HG02981 (cell line): ENCODE measurements around the gene ADARB2.
"Not testable (repeated sequence)": the region's sequence is repeated elsewhere in the genome, so short reads cannot be mapped to it uniquely, and the experiment has no call there.

Experiments
- ATAC-seq: cut with Tn5 transposase; IDR thresholded peaks from one replicate; pipeline ENCODE4 v1.9.1; 2021; ENCODE audit warnings: mild to moderate bottlenecking, moderate library complexity; ENCODE audit not compliant: unreplicated experiment

Gene ADARB2

DNA sequence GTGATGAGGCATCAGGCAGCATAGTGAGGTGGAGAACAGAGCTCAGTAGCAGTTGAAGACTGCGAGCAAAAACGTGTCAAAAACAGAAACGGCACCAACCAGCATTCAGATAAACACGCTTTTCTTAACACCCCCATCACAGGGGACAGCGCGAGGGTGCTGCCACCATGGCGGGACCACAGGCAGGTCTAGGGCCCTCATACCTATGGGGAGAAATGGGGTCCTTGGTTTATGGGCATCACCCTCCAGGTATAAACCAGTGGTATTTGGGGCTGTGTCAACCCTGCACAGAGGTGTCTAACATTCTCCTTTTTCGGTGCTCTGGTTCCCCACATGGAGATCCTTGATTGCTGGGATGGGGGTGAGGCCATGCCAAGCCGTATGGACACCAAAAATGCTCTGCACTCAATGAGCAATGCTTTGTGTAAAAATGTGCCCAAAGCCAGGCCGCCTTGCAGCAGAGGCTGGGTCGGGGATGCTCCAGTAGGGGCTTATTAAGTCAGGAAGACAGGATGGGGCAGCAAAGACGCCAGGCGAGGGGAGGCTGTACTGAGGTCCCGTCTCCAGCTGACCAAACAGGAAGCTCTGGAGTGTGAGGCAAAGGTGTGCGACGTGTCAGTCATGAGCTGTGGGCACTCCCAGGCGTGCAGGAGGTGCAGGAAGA, 489.6 kb downstream of the ADARB2 start:
- ATAC-seq, result no peak

DNA sequence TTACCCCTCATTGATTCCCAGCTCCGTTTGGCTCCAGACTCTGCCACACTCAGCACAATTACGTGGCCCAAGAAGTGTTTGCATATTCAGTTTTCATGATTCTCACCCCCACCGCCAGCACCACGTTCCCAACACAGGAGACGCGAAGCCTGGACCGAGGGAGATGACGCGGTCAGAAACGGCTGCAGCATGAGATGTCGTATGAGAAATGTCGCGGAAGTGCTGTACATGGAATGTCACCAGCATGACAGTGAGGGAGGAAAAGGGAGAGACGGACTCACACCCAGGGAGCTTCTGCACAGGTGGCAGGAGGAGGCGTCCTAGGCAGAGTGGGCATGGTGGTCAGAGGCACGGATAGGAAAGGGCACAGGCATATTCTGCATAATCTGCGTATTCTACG, 492.8 kb downstream of the ADARB2 start:
- ATAC-seq, result no peak

DNA sequence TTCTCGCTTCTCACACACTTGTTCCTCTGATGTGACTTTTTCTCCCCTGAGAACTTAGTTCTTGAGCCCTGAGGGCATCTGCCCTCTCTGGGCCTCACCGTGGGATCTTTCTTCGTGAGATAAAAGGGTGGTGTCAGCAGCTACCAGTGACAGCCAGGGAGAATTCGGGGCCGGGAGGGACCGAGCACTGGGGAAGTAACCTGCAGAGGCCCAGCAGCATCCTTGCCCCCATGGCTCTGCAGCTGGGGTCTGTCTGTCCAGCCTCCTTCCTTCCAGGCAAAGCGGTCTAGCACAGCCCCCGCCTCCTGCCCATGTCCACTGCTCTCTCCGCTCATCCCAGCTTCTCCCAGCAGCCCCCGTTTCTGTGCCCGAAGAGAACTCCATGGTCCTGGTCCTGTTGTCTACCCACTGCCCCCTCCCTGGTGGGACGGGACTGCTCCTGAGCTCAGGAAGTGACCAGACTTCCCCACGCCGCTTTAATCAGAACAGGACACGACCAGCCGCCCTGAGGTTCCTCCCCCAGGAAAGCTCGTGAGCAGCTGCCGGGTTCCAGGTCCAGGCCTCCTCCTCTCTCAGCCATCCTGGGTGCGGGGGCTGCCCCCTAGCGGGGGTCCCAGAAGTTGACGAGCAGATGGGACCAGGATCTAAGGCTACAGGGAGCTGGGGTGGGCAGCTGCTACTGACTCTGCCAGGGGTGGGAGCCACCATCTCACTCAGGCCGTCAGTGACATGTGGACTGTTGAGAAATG, 493.7 kb downstream of the ADARB2 start:
- ATAC-seq, result no peak

DNA sequence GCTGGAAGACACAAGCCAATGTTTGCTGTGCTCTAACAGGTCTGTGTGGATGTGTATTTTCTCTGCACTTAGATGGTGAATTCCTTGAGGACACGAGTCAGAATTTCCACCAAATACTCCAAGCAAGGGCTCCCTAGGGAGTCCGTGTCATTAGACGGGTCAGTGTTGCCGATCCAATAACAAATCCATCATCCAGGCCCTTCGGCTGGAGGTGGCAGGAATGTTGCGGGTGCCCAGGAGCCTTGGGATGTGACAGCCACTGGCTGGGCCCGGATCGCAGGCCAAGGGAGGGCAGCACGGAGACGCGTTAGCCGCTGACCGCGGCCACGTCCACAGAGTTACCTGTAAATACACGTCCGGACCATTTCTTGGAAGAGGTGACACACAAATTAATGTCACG, 494.4 kb downstream of the ADARB2 start:
- no peak for ATAC-seq

DNA sequence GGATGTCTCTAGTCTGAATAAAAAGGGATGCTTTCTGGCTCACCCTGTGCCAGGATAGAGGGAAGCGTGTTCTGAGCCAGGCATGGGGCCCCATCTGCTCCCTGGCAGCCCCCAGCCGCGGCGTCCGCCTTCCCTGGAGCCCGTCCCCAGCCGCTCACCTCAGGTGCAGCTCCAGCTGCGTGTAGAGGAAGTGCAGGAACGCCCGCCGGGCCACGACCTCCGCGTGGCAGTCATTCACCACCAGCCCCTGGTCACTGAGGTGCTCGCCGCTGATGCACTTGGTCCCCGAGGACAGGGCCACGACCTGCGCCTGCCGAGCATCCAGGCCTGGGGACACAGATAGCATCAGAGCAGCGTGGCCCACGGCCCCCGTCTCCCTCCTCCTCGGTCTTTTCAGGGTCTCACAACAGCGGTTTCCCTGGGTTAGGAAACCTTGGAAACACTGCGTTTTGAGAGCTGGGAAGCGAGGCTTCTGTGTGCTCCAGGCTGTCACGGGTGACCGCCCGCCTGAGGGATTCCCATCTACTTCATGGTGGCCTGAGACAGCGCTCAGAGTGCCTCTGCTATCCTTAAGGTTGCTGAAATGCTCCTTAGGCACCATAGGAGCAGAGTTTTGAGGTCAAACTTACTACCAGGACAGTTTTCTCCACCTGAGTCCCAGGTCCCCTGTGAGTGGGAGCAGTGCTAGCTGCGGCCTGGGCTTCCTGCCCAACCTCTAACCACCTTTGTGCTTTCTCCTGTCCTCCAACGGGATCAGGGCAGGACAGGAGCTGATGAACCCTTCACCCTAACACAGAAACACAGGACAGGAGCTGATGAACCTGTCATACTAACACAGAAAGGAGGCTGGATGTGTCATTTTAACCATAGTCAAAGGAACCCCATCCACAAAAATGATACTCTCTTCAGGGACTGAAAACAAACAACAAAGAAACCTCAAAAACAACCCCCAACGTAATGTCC, 495.1 kb downstream of the ADARB2 start:
- no peak for ATAC-seq

DNA sequence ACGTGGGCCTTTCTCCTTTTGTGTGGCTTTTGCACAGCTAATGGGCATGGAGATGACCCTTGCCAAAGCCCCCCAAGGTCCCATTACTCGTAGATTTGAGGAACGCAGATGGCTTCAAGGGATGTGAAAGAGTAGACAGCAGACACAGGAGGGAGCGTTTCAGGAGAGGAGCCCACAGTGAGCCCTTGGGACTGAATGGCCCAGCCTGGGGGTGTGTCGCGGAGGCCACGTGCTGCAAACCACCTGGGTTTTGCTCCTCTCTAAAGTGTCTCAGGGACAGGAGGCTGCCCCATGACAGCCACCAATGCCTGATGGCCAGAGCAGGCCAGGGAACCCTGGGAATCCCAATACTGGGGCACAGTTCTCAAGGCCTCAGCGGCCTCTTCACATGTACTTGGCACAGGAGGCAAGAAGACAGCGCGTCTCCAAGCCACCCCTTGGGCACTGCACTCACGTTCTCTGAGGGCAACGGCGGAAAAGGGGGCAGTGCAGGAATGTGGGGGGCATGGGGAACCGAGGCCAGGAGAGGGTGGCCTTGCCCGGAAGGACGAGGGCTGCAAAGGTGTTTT, 495.9 kb downstream of the ADARB2 start:
- no peak for ATAC-seq

DNA sequence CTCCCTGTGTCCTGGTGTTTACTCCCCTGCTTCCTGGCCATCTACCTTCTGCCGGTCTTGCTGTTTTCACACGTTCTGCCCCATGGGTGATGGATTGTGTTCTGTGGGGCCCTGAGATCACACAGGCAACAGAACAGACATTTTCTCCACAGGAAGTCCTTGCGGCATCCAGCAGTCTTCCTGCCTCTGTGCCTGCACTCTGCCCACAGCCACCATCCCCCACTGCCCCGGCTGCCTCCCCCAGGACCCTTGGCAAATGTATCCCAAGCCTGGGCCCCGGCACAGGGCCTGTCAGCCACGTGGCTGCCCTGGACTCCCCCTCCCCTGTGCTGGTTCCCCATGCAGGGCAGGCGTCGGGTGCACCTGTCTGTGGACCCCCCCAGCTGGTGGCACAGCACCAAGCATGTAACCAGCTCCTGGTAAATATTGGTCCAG, 497.0 kb downstream of the ADARB2 start:
- no peak for ATAC-seq

DNA sequence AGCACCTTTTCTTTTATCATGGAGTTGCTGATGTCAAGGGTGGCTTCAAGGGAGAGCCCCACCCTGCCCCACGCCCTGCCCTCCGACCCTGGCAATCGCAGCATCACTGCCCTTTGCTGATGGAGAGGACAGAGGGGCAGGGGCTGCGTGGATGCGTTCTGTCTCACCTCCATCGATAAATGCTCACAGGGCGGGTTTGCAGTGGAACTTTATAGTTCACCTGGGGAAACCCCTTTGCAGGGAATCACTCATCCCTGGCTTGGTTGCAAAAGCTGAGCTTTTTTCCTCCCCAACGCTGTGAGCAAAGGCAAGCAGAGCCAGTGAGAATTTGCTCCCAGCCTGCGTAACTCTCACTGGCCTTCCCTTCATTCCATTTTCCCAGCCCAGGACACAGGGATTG, 504.3 kb downstream of the ADARB2 start:
- no peak for ATAC-seq

DNA sequence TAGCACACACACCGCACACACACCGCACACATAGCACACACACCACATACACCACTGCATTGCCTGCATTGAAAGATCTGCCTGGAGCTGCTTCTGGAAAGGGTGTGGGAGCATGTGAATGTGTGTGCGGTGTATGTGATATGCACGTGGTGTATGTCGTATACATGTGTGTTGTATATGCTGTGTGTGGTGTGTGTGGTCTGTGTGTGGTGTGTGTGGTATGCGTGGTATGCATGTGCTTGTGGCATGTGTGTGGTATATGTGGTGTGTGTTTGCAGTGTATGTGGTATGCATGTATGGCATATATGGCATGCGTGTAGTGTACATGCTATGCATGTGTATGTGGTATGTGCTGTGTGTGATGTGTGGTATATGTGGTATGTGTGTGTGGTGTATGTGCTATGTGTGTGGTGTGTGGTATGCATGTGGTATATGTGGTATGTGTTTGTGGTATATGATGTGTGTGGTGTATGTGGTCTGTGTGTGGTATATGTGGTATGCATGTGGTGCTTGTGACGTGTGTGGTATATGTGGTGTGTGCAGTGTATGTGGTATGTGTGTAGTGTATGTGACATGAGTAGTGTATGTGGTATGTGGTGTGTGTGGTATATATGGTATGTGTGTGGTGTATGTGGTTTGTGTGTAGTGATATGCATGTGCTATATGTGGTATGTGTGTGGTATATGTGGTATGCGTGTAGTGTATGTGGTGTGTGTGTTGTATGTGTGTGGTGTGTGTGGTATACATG, 505.0 kb downstream of the ADARB2 start:
- no peak for ATAC-seq

DNA sequence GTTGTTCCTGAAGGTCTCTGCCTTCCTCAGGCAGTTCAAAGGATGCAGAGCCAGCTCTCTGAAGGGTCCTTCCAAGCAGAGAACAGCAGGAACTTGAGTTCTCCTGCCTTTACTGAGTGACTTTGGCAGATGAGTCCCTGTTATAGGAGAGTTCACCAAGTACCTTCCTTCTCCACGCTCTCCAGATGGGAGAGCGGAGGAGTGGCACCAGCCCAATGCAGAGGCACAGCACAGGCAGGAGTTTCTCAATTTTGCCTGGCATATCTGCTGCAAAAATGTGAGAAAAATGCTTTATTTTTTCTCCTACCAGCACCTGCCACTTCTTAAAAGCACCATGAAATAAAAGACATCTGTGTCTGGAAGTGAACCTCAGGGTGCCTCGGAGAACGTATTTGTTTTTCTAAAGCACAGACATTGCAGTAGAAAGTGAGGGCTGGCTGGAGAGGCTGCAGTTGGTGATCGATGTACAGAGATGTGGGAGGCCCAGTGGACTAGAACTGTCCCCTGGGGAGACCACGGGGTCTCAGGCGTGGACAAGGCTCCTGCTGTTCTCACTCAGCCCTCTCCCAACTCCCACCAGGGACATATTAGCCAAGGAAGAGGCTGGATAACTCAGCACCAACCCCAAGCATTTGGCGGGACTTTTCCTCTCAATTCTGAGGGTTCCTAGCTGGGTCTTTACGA, 506.6 kb downstream of the ADARB2 start:
- ATAC-seq, result no peak

DNA sequence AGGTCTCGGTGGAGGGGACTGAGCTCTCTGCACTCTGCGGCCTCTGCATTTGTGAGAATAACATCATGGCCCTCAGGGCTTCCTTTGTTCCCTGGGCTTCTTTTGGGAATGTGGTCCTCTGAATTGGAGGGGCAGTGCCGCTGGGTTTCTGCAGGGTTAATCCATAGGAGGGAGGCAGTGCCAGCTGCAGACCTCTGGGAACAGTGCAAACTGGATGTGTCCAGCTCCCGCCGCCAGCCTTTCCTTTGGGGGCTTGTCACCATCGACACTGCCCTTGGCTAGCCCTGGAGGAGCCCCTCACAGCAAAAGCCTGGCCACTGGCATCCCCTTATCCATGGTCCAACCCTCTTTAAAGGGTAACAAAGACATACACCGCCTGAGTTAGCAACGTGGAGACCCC, 507.2 kb downstream of the ADARB2 start:
- ATAC-seq, result no peak

DNA sequence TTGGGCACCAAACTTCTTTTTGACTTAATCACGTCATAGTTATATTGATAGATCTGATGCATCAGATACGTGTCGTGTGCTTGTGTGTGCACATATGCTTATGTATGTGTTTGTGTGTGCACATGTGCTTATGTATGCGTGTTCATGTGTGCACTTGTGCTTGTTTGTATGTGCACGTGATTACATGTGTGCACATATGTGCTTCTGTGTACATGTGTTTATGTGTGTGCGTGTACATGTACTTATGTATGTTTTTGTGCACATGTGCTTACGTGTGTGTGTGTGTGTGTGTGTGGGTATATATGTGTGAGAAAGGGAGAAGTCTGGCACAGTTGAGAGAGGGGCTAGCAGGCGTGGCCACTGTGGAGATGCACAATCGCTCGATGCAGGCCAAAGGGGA, 507.8 kb downstream of the ADARB2 start:
- ATAC-seq, result no peak

DNA sequence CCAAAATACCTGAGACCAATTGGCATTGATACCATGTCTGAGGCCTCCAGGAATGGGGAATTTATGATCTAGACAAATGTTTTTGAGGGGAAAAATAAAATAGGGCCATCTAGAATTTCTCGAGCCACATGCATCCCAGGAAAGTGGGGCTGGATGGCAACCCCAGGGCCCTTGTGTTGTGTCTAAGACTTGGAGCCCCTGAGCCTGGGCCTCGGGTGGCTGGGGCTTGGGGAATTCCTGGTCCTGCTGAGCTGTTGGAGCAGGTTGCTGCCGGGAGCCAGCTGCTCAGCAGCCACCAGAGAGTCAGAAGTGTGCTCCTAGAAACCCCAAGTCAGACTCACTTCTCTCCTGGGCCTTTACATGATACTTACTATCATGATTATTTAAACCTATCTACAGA, 508.2 kb downstream of the ADARB2 start:
- ATAC-seq, result no peak

DNA sequence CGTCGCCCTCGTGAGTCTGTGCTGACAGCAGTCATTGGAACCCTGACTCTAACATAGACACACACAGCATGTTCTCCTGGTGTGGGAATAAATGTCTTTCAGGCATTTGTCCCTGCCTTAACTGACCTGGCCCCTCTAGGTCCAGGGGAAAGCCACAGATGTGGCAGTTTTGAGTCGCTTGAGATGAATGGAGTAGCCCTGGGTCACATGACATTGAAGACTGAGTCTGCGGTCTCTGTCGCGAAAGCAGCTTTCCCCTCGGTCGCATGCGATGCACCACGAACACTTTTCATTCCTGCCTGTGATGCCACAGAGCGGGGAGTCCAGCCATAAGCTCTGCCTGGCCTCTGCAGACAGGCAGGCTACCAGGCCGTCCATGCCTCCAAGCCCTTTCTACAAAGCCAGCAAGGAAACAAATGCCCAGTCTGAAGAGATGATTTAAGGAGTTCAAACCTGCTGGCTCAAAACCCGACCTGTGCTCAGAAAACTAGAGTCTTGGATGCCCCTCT, 508.8 kb downstream of the ADARB2 start:
- no peak for ATAC-seq

DNA sequence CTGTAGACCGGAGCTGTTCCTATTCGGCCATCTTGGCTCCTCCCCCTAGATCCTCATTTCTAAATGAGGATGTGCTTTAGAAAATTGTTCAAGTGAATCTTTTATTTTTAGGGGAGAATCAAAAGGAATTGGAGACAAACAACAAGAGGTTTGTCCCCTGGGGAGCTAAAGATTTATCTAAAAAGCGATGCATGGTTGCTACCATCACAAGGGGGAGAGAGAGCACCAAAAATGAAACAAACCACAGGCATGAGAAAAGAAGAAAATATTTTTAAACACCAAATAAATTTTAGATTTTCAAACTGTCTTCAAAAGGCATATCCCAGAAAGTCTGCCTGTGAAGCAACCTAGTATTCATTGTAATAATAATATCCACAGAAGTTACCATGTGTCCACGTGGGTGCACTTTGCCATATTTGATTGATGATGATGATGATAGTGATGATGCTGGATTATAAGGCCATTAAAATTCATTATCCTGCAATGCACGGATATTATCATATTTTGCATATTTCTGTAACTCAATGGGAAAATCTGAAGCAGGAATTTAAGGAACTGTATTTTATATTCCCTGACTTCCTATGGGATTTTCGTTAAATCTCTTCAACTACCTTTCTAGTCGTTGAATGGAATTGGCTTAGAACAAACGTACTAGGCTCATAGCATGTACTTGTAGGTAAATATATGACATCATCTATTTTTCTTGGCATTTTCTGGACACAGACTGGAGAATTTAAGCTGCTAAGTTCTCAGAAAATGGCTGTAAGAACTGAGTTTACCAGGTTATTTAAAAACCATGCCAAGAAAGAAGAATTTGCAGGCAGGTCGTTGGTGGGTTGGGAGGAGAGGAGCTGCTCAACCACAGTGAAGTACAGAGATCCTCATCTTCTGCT, 509.6 kb downstream of the ADARB2 start:
- no peak for ATAC-seq

DNA sequence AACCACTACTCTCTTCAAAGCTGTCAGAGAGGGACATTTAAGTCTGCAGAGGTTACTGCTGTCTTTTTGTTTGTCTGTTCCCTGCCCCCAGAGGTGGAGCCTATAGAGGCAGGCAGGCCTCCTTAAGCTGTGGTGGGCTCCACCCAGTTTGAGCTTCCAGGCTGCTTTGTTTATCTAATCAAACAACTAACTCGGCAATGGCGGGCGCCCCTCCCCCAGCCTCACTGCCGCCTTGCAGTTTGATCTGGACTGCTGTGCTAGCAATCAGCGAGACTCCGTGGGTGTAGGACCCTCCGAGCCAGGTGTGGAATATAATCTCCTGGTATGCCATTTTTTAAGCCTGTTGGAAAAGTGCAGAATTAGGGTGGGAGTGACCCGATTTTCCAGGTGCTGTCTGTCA, 510.4 kb downstream of the ADARB2 start:
- not testable (repeated sequence) for ATAC-seq

DNA sequence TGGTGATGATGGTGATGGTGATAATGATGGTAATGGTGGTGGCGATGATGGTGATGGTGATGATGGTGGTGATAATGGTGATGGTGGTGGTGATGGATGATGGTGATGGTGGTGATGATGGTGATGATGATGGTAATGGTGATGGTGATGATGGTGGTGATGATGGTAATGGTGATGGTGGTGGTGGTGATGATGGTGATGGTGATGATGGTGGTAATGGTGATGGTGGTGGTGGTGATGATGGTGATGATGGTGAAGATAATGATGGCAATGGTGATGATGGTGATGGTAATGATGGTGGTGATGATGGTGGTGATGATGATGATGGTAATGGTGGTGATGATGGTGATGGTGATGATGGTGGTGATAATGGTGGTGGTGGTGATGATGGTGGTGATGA, 517.5 kb downstream of the ADARB2 start:
- not testable (repeated sequence) for ATAC-seq

DNA sequence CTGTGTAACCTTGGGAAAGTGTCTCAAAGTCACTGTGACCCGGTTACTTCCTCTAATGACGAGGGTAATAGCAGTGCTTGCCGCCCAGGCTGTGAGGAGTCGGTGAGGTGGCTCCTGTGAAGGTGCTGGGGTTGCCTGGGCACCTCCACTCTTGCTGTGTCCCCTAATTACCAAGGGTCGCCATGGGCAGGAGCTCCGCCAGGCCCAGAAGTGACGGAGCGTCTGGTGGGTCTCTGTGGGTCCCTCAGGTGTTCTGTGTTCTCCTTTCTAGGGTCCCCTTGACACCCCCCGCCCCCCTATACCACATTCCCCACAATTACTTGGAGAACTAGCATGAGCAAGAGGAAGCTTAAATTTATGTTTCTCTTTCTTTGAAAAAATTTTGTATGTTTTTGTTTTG, 519.7 kb downstream of the ADARB2 start:
- no peak for ATAC-seq

DNA sequence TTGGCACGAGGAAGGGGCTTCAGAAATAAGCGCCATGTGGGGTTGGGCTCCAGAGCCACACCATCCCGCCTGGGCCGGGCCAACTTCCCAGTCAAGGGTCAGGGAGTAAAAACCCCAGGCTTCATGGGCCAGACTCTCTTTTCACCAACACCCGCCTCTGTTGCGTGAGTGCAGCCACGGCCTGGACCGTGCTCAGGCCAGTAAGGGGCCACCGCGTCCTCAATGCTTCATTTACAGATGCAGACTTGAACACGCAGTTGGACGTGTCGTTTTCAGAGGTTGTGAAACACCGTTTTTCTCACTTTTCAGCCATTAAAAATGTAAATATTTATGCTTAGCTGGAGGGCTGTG, 520.1 kb downstream of the ADARB2 start:
- ATAC-seq, result no peak
